SIG-M5 treated with dmso at 0.1 percent for 504 hours (cell line): Measurements from ENCODE around the gene CEP120.
"Not testable (repeated sequence)": the region's sequence is repeated elsewhere in the genome, so short reads cannot be mapped to it uniquely, and the experiment has no call there.

ENCODE experiments used
- DNase-seq: peaks from one replicate; lab custom pipeline; 2025; ENCODE audit not compliant: unreplicated experiment; lab: John Stamatoyannopoulos, UW

Gene CEP120

GRCh38 chr5:123423278-123424149 is at the start of gene CEP120:
Gene CEP120 (minus strand): TSS chr5:123423403. CDS start chr5:123422998, 405 bp downstream.
- peak; percentile 99 for DNase-seq

DNA sequence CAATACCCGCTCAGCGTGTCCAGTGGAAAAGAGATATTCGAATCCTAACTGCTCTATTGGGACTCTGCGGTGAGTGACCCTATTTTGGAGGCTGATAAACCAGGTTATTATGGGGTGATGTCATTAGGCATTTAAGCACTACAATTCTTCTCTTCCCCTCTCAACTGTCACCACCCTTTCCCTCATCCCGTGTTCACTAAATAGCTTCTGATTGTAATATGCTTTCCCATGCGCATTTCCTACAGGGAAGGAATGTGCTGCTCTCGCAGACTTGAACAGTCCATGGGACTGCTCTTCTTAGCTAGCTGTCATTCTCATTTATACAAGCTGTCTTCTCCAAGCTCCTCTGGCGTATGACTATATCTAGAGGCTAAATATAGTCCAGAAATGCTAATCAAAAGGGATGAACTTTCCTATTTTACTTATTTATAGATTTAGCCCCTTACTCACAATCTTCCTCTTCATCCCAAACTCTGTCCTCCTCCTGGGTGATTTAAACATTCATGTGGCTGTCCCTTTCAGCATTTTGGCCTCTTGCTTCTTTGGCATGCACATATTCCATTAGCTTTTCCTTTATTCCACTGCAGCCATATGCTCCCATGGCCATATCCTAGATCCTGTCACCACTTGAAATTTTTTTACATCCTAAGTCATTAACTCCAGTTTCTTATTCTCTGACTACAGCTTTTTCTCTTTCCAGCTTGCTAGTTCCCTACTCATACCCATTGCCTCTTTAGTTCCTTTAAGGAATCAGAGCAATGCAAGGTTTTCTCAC is 49.1 kb upstream of the CEP120 start:
- DNase-seq: no peak

- no peak for DNase-seq
These were observed 48.2 kb upstream of the CEP120 start for GRCh38 chr5:123471385-123471784.

DNA sequence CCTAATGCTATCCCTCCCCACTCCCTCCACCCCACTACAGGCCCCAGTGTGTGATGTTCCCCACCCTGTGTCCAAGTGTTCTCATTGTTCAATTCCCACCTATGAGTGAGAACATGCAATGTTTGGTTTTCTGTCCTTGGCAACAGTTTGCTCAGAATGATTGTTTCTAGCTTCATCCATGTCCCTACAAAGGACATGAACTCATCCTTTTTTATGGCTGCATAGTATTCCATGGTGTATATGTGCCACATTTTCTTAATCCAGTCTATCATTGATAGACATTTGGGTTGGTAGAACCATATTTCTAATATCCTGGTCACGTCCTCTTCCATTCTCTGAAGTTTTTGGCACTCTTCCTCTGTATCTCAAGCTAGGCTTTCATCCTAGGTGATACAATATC is 43.6 kb upstream of the CEP120 start:
- DNase-seq: not testable (repeated sequence)

DNA sequence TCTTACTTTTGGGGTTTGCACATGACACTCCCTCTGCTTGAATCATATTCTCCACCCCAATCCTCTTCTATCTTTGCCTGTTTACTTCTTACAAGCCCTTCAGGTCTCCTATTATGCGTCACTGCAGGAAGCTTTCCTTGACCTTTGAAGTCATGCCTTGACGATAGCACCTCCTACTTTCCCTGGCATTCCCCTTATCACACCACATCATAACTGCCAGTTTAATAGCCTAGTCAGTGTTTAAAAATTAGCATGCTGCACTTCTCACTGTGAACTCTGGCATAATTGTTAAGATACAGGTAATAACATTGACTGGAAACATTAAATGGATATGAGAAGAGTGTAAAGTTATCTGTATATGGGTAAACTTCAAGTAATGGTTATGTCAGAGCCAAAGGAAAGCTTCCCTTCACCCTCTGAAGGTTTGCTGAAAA is 37.1 kb upstream of the CEP120 start:
- no peak for DNase-seq

GRCh38 chr5:123458994-123459393 is 35.8 kb upstream of the CEP120 start:
- DNase-seq: not testable (repeated sequence)

DNA sequence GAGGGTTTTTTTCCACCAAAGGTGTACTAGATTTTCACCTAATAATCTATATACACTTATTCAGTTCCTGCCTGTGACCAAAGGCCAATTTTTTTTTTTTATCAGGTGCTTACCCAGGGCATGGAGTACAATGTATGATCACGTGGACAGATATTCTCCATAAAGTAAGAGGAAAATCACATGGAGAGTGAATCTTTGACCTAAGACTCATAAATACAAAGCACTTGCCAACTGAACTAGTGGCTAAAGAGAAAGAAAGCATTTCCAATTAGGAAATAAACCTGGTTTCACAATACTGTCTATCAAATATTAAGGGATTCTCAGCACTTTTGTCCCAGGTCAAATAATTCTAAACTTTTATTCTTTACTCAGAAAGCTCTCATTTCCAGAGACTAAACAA is 33.0 kb upstream of the CEP120 start:
- DNase-seq: no peak

DNA sequence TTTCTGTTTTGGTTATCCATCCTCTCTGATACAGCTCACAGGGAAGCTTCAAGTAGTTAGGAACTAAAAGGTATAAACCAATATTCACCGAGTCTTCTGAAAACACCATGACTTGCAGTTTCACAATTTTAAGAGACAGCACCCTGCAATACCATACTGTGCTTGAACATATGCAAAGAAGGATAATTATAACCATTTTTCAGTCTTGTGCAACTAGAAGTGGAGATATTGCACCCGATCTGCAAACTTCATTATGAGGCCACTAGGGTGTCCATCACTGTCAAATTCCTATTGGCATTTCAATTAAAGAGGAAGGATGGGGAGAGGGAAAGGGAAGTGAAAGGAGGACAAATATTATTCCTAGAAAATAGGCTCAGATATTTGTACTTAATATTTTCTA is 32.4 kb upstream of the CEP120 start:
- peak; percentile 94 for DNase-seq

GRCh38 chr5:123455095-123455494 is 31.9 kb upstream of the CEP120 start:
- no peak for DNase-seq

DNA sequence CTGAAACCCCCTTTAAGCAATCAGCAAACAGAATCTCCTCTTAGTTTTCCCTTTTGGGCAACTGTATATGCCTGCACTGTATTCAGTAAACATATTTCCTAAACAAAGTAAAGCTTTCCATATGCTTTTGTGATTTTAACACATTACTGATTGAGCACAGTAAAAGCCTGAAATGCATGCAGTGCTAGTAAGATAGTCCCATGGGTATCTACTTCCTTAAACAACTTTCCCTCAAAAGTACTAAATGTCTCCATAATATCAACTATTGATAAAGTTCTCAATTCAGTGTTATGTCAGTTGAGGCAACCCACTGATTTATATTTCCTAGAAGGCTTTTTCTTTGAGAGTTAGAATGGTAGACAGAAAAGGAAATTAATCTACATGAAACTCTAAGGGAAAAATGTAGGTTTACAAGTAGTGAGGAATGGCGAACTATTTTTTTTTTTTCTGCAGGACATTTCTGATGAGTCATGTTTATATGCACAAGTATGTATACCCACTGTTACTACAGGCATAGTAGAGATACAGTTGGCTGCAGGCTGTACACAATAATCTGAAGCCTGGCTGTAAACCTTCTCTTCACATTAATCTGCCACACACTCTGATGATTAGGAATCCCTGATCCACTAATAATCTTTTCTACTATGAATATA is 31.2 kb upstream of the CEP120 start:
- DNase-seq: no peak

DNA sequence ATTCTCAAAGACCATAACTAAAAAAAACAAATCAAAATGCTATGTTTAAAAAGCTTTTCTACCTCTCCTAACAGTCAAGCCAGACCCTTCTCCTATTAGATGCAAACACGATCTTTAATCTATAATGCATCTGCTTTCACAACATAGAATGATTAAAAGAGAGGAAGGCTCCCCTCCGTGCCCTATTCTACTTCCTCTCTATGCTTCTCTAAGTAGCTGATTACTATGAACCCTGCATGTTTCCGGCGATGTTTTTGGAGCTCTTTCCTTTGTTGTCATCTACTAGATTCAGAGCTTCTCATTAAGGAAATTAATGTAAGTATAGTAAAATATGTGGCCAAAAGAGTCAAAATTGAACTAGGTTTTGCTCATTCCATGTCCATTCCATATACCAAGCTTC is 29.2 kb upstream of the CEP120 start:
- no peak for DNase-seq

DNA sequence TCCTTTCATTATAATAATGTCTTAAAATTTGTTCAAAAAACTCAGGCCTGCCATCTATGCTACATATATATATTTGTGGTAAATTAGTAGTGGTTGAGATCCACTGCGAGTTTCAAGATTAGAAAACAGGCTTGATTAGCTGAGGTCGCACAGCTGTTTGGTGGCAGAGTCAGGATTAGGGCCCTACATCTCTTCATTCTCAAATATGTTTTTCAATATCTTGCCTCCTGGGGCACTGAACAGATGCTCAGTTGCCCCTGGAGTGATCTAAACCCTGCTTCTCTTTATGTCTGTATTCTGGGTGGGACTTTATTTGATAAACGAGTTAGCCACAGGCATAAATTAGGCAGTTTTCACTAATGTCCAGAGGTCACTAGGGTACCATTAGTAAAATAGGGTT is 27.8 kb upstream of the CEP120 start:
- no peak for DNase-seq

- DNase-seq: no peak
These were observed 27.4 kb upstream of the CEP120 start for GRCh38 chr5:123450640-123451039.

DNA sequence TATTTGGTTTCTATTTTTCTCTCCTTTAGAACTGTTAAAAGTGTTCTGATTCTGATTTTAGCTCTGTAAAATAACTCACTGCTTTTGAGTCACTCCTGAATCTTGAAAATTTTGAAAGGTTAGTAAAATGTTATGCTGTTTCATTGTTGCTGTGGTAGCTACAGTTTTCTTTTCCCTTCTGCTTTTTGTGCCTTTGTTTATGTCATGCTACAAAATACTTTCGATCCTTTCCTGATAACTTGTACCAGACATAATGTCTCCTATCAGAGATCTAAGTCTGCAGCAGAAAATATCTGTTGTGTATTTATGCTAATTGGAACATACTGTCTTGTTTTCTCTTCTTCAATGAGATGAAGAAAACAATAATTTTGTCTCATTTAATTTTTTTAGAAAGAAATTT is 26.9 kb upstream of the CEP120 start:
- DNase-seq: no peak

- no peak for DNase-seq
These were observed 26.3 kb upstream of the CEP120 start for GRCh38 chr5:123449424-123449974.

- no peak for DNase-seq
These were observed 25.5 kb upstream of the CEP120 start for GRCh38 chr5:123448743-123449142.

DNA sequence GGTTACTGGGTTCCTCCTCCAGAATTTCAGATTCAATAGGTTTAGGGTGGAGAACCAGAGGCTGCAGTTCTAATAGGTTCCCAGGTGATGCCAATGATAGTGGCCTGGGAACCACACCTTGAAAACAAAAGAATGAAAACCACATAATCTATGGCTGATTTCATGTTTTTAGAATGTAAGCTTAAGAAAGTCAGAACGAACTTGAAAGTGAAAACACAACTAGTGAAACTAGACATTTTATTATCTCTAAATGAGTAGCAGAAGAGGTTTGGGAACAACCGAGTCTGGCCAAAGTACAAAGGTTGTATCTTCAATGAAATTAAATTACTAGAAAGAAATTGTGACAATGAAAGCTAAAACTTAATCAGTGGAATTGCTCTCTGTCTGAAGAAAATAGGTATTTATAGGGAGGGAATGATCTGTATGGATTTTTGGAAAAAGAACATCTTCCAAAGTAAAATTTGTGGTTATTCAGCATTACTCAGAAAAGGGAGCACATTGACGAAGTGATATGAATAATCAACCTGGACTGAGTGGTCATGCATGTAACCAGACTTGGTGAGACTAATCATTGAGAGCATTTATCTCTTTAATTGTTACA is 24.9 kb upstream of the CEP120 start:
- DNase-seq: no peak

DNA sequence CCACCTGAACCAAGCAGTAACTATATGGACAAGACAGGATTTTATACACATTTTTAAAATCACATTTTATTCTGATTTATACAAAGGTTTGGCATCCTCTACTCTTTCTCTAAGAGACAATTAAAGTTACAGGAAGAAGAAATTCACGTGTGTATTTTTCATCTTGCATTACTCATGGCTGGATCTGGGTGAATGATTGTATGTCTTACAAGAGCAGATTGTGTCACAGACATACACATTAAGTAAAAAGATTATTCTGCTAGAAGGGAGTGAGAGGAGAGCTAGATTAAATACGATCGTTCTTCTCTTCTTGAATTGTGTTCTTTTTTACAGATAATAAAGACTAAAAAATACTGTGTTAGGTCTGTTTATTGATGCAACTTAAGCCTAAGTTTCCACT is 20.8 kb upstream of the CEP120 start:
- no peak for DNase-seq

DNA sequence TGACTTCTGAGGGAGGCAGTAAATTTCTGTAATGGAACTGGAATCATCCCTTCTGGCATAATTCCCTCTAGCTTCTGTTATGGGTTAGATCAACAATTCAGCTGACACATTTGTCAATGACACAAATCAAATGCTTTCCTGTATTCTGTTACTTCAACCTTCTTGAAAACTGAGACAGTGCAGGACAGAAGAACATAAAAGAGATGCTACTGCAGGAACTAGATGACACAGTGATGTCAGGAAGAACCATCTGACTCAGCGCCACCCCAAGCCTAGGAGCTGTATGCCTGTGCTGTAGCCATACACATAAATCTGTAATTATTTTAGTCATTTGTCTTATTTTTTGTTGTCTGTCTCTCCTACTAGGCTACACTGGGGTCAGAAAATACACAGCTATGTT is 18.2 kb upstream of the CEP120 start:
- DNase-seq: no peak

GRCh38 chr5:123440456-123441181 is 17.4 kb upstream of the CEP120 start:
- DNase-seq: no peak
